SK-N-SH (cell line): ENCODE results near the gene AHSP.

Experiments used
- MXI1 ChIP-seq: IDR thresholded peaks from 2 replicates; pipeline ENCODE4 v1.6.1; 2012; ENCODE audit warnings: mild to moderate bottlenecking, low read depth, low read length, improper control_type of control experiment
- TF ChIP-seq, protein P1 (sequence below): fragments of 200-600 bp; sonication (generic); IDR thresholded peaks from 2 replicates; pipeline ENCODE4 v1.6.1; 2017; ENCODE audit warnings: antibody characterized with exemption, mild to moderate bottlenecking, moderate library complexity

DNA sequence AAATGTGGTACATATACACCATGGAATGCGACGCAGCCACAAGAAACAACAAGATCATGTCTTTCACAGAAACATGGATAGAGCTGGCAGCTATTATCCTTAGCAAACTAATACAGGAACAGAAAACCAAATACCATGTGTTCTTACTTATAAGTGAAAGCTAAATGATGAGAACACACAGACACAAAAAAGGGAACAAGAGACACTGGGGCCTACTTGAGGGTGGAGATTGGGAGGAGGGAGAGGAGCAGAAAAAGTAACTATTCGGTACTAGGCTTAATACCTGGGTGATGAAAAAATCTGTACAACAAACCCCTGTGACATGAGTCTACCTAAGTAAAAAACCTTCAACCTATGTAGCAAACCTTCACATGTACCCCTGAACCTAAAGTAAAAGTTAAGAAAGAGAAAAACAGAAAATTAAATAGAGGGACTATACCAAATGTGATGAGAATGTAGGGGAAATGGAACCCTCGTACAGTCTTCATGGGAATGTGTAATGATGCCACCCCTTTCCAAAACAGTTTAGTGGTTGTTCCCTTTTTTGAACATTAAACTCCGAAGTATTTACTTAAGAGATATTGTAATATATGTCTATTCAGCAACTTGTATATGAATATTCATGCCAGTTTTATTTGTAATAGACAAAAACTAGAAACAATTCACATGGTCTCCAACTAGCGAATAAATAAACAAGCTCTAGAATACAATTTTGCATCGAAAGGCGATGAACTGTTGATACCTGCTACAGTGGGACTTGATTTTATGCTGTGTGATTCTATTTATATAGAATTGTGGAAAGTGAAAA is 33.9 kb downstream of the AHSP start:
- TF ChIP-seq MXI1 = no peak
- TF ChIP-seq, protein P1, sequence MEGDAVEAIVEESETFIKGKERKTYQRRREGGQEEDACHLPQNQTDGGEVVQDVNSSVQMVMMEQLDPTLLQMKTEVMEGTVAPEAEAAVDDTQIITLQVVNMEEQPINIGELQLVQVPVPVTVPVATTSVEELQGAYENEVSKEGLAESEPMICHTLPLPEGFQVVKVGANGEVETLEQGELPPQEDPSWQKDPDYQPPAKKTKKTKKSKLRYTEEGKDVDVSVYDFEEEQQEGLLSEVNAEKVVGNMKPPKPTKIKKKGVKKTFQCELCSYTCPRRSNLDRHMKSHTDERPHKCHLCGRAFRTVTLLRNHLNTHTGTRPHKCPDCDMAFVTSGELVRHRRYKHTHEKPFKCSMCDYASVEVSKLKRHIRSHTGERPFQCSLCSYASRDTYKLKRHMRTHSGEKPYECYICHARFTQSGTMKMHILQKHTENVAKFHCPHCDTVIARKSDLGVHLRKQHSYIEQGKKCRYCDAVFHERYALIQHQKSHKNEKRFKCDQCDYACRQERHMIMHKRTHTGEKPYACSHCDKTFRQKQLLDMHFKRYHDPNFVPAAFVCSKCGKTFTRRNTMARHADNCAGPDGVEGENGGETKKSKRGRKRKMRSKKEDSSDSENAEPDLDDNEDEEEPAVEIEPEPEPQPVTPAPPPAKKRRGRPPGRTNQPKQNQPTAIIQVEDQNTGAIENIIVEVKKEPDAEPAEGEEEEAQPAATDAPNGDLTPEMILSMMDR = no peak
